A549 (cell line): ENCODE data around the gene UTP3. TPM values are rescaled to one million over a fixed set of nuclear protein-coding genes. Genes with fewer than 3 reads are reported as not detected.

Experiments
- ATAC-seq, 2 experiments: fragments of 200-7000 bp in 1 of 2; fragments of >200 bp in 1 of 2; cut with Nextera tagmentation in 1 of 2; cut with Tn5 transposase in 1 of 2; 3 replicates each; pipeline versions ENCODE4 v1.8.0 to v1.9.1; 2018 to 2020; ENCODE audit warnings: mild to moderate bottlenecking in 1 of 2, moderate library complexity in 1 of 2
- CTCF ChIA-PET: fragments of 300-600 bp; sonication (Branson Sonifier 250); formaldehyde crosslinking; extraction: SDS; loops from one replicate; lab custom pipeline; 2021; ENCODE audit warnings: antibody characterized with exemption, inconsistent platforms; lab: Yijun Ruan, JAX
- POLR2A ChIA-PET: fragments of 350-600 bp; formaldehyde crosslinking; extraction: SDS; loops from one replicate; lab custom pipeline; 2021; ENCODE audit warnings: antibody characterized with exemption, inconsistent platforms; lab: Yijun Ruan, JAX
- DNase-seq, 2 experiments: peaks; one replicate each; pipeline versions ENCODE4 v3.0.0 to v3.0.0-alpha.2; 2011 to 2016; ENCODE audit warnings: low read depth in 1 of 2, low spot score in 1 of 2
- FAIRE-seq: peaks from 2 replicates; lab custom pipeline; 2011; peaks lifted over from hg19 to GRCh38; lab: Jason Lieb, UNC
- H3K27ac ChIP-seq, 2 experiments: fragments of >200 bp; sonication (Bioruptor Twin); formaldehyde crosslinking; 3 replicates each; pipeline ENCODE4 v1.5.1; 2016 to 2017
- H3K4me1 ChIP-seq: fragments of >200 bp; sonication (Bioruptor Twin); formaldehyde crosslinking; 3 replicates; pipeline ENCODE4 v1.6.1; 2016
- H3K4me2 ChIP-seq: fragments of >200 bp; sonication (Bioruptor Twin); formaldehyde crosslinking; 3 replicates; pipeline ENCODE4 v1.6.1; 2016
- H3K4me3 ChIP-seq: fragments of >200 bp; sonication (Bioruptor Twin); formaldehyde crosslinking; 3 replicates; pipeline ENCODE4 v1.5.1; 2016
- H3K9me3 ChIP-seq: fragments of >200 bp; sonication (Bioruptor Twin); formaldehyde crosslinking; 3 replicates; pipeline ENCODE4 v1.6.1; 2016
- ATOH8 ChIP-seq: fragments of 250-450 bp; sonication (Bioruptor Pico); IDR thresholded peaks from 2 replicates; pipeline ENCODE4 v1.5.0; 2020; ENCODE audit warnings: low read depth, mild to moderate bottlenecking, moderate library complexity
- BCL3 ChIP-seq: fragments of >200 bp; sonication (Bioruptor Twin); formaldehyde crosslinking; IDR thresholded peaks from 3 replicates; pipeline ENCODE4 v1.6.1; 2016
- CEBPB ChIP-seq, 2 experiments: fragments of >200 bp in 1 of 2; sonication (Bioruptor Twin) in 1 of 2; formaldehyde crosslinking in 1 of 2; IDR thresholded peaks; 2 replicates each; pipeline ENCODE4 v1.6.1; 2012 to 2016
- CHD2 ChIP-seq: fragments of 150-350 bp; IDR thresholded peaks from 2 replicates; pipeline ENCODE4 v1.6.1; 2014; ENCODE audit warnings: low read length; ENCODE audit not compliant: partially characterized antibody
- E2F6 ChIP-seq: IDR thresholded peaks from 2 replicates; pipeline ENCODE4 v1.6.1; 2012; ENCODE audit warnings: low read depth, borderline replicate concordance
- FOSB ChIP-seq: fragments of 250-450 bp; sonication (Bioruptor Pico); IDR thresholded peaks from 2 replicates; pipeline ENCODE4 v1.5.0; 2020; ENCODE audit warnings: mild to moderate bottlenecking, moderate library complexity
- FOXS1 ChIP-seq: fragments of 250-450 bp; sonication (Bioruptor Pico); IDR thresholded peaks from 2 replicates; pipeline ENCODE4 v1.5.0; 2020; ENCODE audit warnings: mild to moderate bottlenecking, moderate library complexity
- GATA3 ChIP-seq: IDR thresholded peaks from 2 replicates; pipeline ENCODE4 v1.6.1; 2012; ENCODE audit warnings: borderline replicate concordance
- HES2 ChIP-seq: fragments of >200 bp; sonication (Bioruptor Twin); formaldehyde crosslinking; IDR thresholded peaks from 2 replicates; pipeline ENCODE4 v1.6.1; 2016
- HOXA7 ChIP-seq: fragments of 250-450 bp; sonication (Bioruptor Pico); IDR thresholded peaks from 2 replicates; pipeline ENCODE4 v1.5.0; 2020; ENCODE audit warnings: mild to moderate bottlenecking, moderate library complexity
- HOXB5 ChIP-seq: fragments of 250-450 bp; sonication (Bioruptor Pico); IDR thresholded peaks from 2 replicates; pipeline ENCODE4 v1.5.0; 2020; ENCODE audit warnings: mild to moderate bottlenecking, moderate library complexity
- JUNB ChIP-seq: fragments of >200 bp; sonication (Bioruptor Twin); formaldehyde crosslinking; IDR thresholded peaks from 2 replicates; pipeline ENCODE4 v1.6.1; 2016
- MYC ChIP-seq: IDR thresholded peaks from 2 replicates; pipeline ENCODE4 v1.6.1; 2012; ENCODE audit warnings: mild to moderate bottlenecking, inconsistent platforms, low read length, improper control_type of control experiment, borderline replicate concordance
- NFE2L2 ChIP-seq: fragments of 150-350 bp; conservative IDR thresholded peaks from 2 replicates; pipeline ENCODE4 v1.6.1; 2014; ENCODE audit warnings: low read length
- PHF8 ChIP-seq: fragments of 200-600 bp; sonication (generic); IDR thresholded peaks from 2 replicates; pipeline ENCODE4 v1.6.1; 2016; ENCODE audit warnings: low read depth, mild to moderate bottlenecking, antibody characterized with exemption, moderate library complexity, borderline replicate concordance
- RARB ChIP-seq: fragments of 250-450 bp; sonication (Bioruptor Pico); IDR thresholded peaks from 2 replicates; pipeline ENCODE4 v1.8.0; 2021; ENCODE audit warnings: mild to moderate bottlenecking, moderate library complexity
- RCOR1 ChIP-seq: fragments of 150-350 bp; IDR thresholded peaks from 2 replicates; pipeline ENCODE4 v1.6.1; 2014; ENCODE audit warnings: antibody characterized with exemption, low read length, low read depth
- ZSCAN20 ChIP-seq: fragments of 250-450 bp; sonication (Bioruptor Pico); IDR thresholded peaks from 2 replicates; pipeline ENCODE4 v1.8.0; 2022; ENCODE audit warnings: mild to moderate bottlenecking, moderate library complexity
- WGBS: methylation state at CpG from one replicate; pipeline ENCODE4 v1.1.6; 2017; ENCODE audit errors: missing lambda C conversion rate; 5-methylcytosine and 5-hydroxymethylcytosine counted together
- polyA plus RNA-seq, 4 experiments: library from polyadenylated mRNA; depleted of rRNA in 3 of 4; stranded (reverse); fragments of >200 nt; fragmentation: RNase III in 1 of 4; extraction: RNeasy Plus Mini Kit Qiagen cat#74134 plus additional on column Dnase treatment in 1 of 4; gene quantifications; 2 replicates in 3 of 4; 3 replicates in 1 of 4; pipeline ENCODE4 v1.2.3, GENCODE V29; 2011 to 2017

UTP3 gene
- polyA plus RNA-seq, 2 of the 4 experiments (the other 2 are of a cell fraction), result 24.8 to 44.6 TPM

GRCh38 chr4:70671091-70671490 is 17.2 kb upstream of the UTP3 start:
- H3K4me2 ChIP-seq, result peak overlapping the region; percentile 69
- DNase-seq, result peak in 1 of 2 experiments; percentile 56
- no peaks in the 10 kb centered on the region for H3K9me3 ChIP-seq
- CTCF ChIA-PET, result interaction anchor here (1.0 kb wide), 1 partner anchor 19 kb away, joined by 3 read pairs; no protein-coding TSS in a partner anchor
- POLR2A ChIA-PET, result no interaction called here
- H3K4me3 ChIP-seq, result no peak overlapping the region; the same call in 2 of the 3 replicates
- FAIRE-seq, result no peak
- TF ChIP-seq JUNB (peak; percentile 35; the same call in 1 of the 2 replicates), CEBPB (IDR thresholded peaks at IDR 0.05) (peak; percentile 50 to 57; a peak in 3 of 4 replicates), BCL3 (0 out of 3 replicates have a peak, but pooled peaks have one; percentile 17), NFE2L2 (no peak), FOXS1 (CRISPR knock-in tag) (no peak), HES2 (peak; percentile 40; the same call in 1 of the 2 replicates)
- ATAC-seq, result peak; percentile 49 to 81
- H3K4me1 ChIP-seq, result peaks cover 37% of the 10 kb centered on the region
- peak overlapping the region; percentile 75 to 81 for H3K27ac ChIP-seq
- 0% methylated on average over 2 of the region's 2 CpGs for WGBS

- H3K4me3 ChIP-seq, result no peak overlapping the region
- ATAC-seq, result no peak
- TF ChIP-seq HOXB5 (CRISPR knock-in tag) (no peak), MYC (no peak), GATA3 (no peak), CHD2 (no peak)
- ChIA-PET CTCF (interaction anchor here (1.0 kb wide), 1 partner anchor 22 kb away, joined by 4 read pairs; no protein-coding TSS in a partner anchor), POLR2A (no interaction called here)
- DNase-seq, result no peak
- H3K27ac ChIP-seq, result no peak overlapping the region
- H3K4me1 ChIP-seq, result peaks cover 26% of the 10 kb centered on the region
- FAIRE-seq, result no peak
- H3K9me3 ChIP-seq, result no peaks in the 10 kb centered on the region
- no peak overlapping the region for H3K4me2 ChIP-seq
Measured at GRCh38 chr4:70674191-70674590, 14.1 kb upstream of the UTP3 start.

GRCh38 chr4:70674731-70675130 is 13.6 kb upstream of the UTP3 start:
- H3K4me2 ChIP-seq, result no peak overlapping the region
- no peak overlapping the region for H3K27ac ChIP-seq
- WGBS, result 88% methylated on average over 1 of the region's 1 CpG
- TF ChIP-seq E2F6, result no peak
- no peak for TF ChIP-seq PHF8
- TF ChIP-seq JUNB, result no peak
- TF ChIP-seq HOXB5 (CRISPR knock-in tag), result no peak
- ChIA-PET CTCF (interaction anchor here (1.0 kb wide), 1 partner anchor 23 kb away, joined by 4 read pairs; no protein-coding TSS in a partner anchor), POLR2A (no interaction called here)
- FAIRE-seq (no peak), ATAC-seq (no peak), DNase-seq (no peak)
- H3K9me3 ChIP-seq, result no peaks in the 10 kb centered on the region
- peaks cover 21% of the 10 kb centered on the region for H3K4me1 ChIP-seq
- H3K4me3 ChIP-seq, result no peak overlapping the region

- Histone ChIP-seq H3K9me3 (no peaks in the 10 kb centered on the region), H3K27ac (no peak overlapping the region), H3K4me2 (no peak overlapping the region), H3K4me1 (peaks cover 3% of the 10 kb centered on the region; the same call in 1 of the 3 replicates), H3K4me3 (no peak overlapping the region)
- WGBS, result 74% methylated on average over 6 of the region's 6 CpGs
- TF ChIP-seq RARB (no peak), RCOR1 (no peak), ZSCAN20 (CRISPR knock-in tag) (no peak), FOSB (CRISPR knock-in tag) (no peak), BCL3 (no peak), ATOH8 (CRISPR knock-in tag) (no peak), HOXA7 (CRISPR knock-in tag) (no peak)
- TF ChIP-seq, all 56 proteins: peak for 0
- CTCF ChIA-PET, result interaction anchor here (0.7 to 1.1 kb wide), 2 partner anchors 20 to 75 kb away, joined by 3 read pairs; no protein-coding TSS in a partner anchor
- no peak for FAIRE-seq
- DNase-seq, result no peak
- ATAC-seq, result no peak
- POLR2A ChIA-PET, result no interaction called here
Measured at GRCh38 chr4:70676554-70677090, 11.7 kb upstream of the UTP3 start.
